Keratinocyte (primary cell): Measurements from ENCODE around the gene ARCN1. TPM values are rescaled to one million over a fixed set of nuclear protein-coding genes. Genes with fewer than 3 reads are reported as not detected.
"Not testable (repeated sequence)": the region's sequence is repeated elsewhere in the genome, so short reads cannot be mapped to it uniquely, and the experiment has no call there.

Source experiments
- DNase-seq: peaks from one replicate; pipeline ENCODE4 v3.0.0-alpha.2; 2011; ENCODE audit warnings: low read depth, missing footprints, low spot score
- FAIRE-seq: peaks from 2 replicates; lab custom pipeline; 2011; peaks lifted over from hg19 to GRCh38; lab: Jason Lieb, UNC
- H2AFZ ChIP-seq: 2 replicates; pipeline ENCODE4 v1.6.0; 2012; ENCODE audit warnings: low read length, control low read depth, inconsistent platforms; ENCODE audit not compliant: control insufficient read depth
- H3K27ac ChIP-seq: 2 replicates; pipeline ENCODE4 v1.5.1; 2011; ENCODE audit warnings: low read length; ENCODE audit not compliant: control insufficient read depth, insufficient read depth
- H3K27me3 ChIP-seq: 3 replicates; pipeline ENCODE4 v1.6.0; 2011; ENCODE audit warnings: low read length; ENCODE audit not compliant: control insufficient read depth, insufficient read depth; ENCODE audit errors: extremely low read depth
- H3K36me3 ChIP-seq, 2 experiments: 2 replicates in 1 of 2; 3 replicates in 1 of 2; pipeline ENCODE4 v1.5.1; 2011; ENCODE audit warnings: low read length in 2 of 2, mild to moderate bottlenecking in 1 of 2; ENCODE audit not compliant: control insufficient read depth in 2 of 2, insufficient read depth in 2 of 2; ENCODE audit errors: extremely low read depth in 1 of 2
- H3K4me1 ChIP-seq: 3 replicates; pipeline ENCODE4 v1.5.1; 2011; ENCODE audit warnings: low read length; ENCODE audit not compliant: control insufficient read depth, insufficient read depth; ENCODE audit errors: extremely low read depth
- H3K4me2 ChIP-seq: 3 replicates; pipeline ENCODE4 v1.6.0; 2011; ENCODE audit warnings: low read depth, low read length; ENCODE audit not compliant: control insufficient read depth, insufficient read depth; ENCODE audit errors: extremely low read depth
- H3K4me3 ChIP-seq, 3 experiments: fragments of 200-600 bp in 1 of 3; sonication (generic) in 1 of 3; 2 replicates in 2 of 3; 3 replicates in 1 of 3; pipeline ENCODE4 v1.5.1; 2011 to 2016; ENCODE audit warnings: low read length in 3 of 3, mild to moderate bottlenecking in 3 of 3, control low read depth in 2 of 3, inconsistent platforms in 1 of 3, low read depth in 1 of 3, mixed read lengths in 1 of 3, mixed run types in 1 of 3, moderate library complexity in 1 of 3; ENCODE audit not compliant: control insufficient read depth in 2 of 3, insufficient read depth in 2 of 3; ENCODE audit errors: extremely low read depth in 1 of 3
- H3K79me2 ChIP-seq: 2 replicates; pipeline ENCODE4 v1.6.0; 2012; ENCODE audit warnings: low read length; ENCODE audit not compliant: control insufficient read depth, insufficient read depth
- H3K9ac ChIP-seq: 3 replicates; pipeline ENCODE4 v1.6.0; 2011; ENCODE audit warnings: low read length; ENCODE audit not compliant: control insufficient read depth, insufficient read depth; ENCODE audit errors: extremely low read depth
- H3K9me1 ChIP-seq: 3 replicates; pipeline ENCODE4 v1.6.0; 2011; ENCODE audit warnings: low read length; ENCODE audit not compliant: control insufficient read depth, insufficient read depth; ENCODE audit errors: extremely low read depth
- H3K9me3 ChIP-seq: 2 replicates; pipeline ENCODE4 v1.5.1; 2012; ENCODE audit warnings: low read depth, low read length; ENCODE audit not compliant: control insufficient read depth
- H4K20me1 ChIP-seq: 3 replicates; pipeline ENCODE4 v1.6.0; 2011; ENCODE audit warnings: low read length; ENCODE audit not compliant: control insufficient read depth, insufficient read depth; ENCODE audit errors: extremely low read depth
- EZH2 ChIP-seq: IDR thresholded peaks from one replicate; pipeline ENCODE4 v1.6.1; 2012; ENCODE audit warnings: inconsistent platforms, mild to moderate bottlenecking, low read length, moderate library complexity
- dilution Hi-C: fragments of 300-500 bp; cut with MboI; formaldehyde crosslinking; loops from one replicate; pipeline ENCODE4 v1.7.0; 2020; ENCODE audit warnings: low sequenced_read_pairs; ENCODE audit not compliant: extremely low pct_ligation_motif_present
- polyA plus RNA-seq, 5 experiments: library from polyadenylated mRNA; depleted of rRNA in 3 of 5; stranded (reverse) in 3 of 5; stranded (forward) in 1 of 5; unstranded in 1 of 5; fragments of >200 nt; gene quantifications; 1 replicate in 1 of 5; 2 replicates in 3 of 5; 3 replicates in 1 of 5; pipeline versions ENCODE4 v1.2.1 to v1.2.3, GENCODE V29; 2011 to 2012; ENCODE audit warnings: missing spikeins in 2 of 5, low read depth in 1 of 5, low replicate concordance in 1 of 5
- TF ChIP-seq, protein P1 (sequence below), 3 experiments: IDR thresholded peaks in 1 of 3; conservative IDR thresholded peaks in 1 of 3; optimal IDR thresholded peaks in 1 of 3; 2 replicates in 2 of 3; 3 replicates in 1 of 3; pipeline versions ENCODE3 to v1.5.1; 2011; ENCODE audit warnings: low read length in 3 of 3, mild to moderate bottlenecking in 3 of 3, moderate library complexity in 2 of 3, control low read depth in 1 of 3, inconsistent platforms in 1 of 3; ENCODE audit not compliant: insufficient read depth in 2 of 3; ENCODE audit errors: extremely low read depth in 1 of 3

Gene ARCN1
- polyA plus RNA-seq, 1 donor (not counting 4 experiments of a cell fraction or from before 2014, with no cell fraction given): 150 TPM

- peaks cover 18% of the 10 kb centered on the region for H3K4me1 ChIP-seq
- H3K27me3 ChIP-seq: no peaks in the 10 kb centered on the region
Measured at GRCh38 chr11:118572981-118573550, 857 bp downstream of the ARCN1 start.

GRCh38 chr11:118574636-118575035 lies 2.4 kb downstream of the ARCN1 start:
- Histone ChIP-seq H2AFZ (no peak overlapping the region), H3K36me3 (peaks cover 2 to 3% of the 10 kb centered on the region in 2 experiments), H3K9me3 (no peaks in the 10 kb centered on the region), H3K4me2 (peak overlapping the region; percentile 80), H3K4me3 (no peak overlapping the region), H3K27ac (no peak overlapping the region), H3K79me2 (peaks cover 72% of the 10 kb centered on the region), H3K9me1 (no peaks in the 10 kb centered on the region), H3K9ac (no peak overlapping the region), H3K27me3 (no peaks in the 10 kb centered on the region), H4K20me1 (peaks cover 5% of the 10 kb centered on the region), H3K4me1 (peaks cover 18% of the 10 kb centered on the region)
- dilution Hi-C loops: no loop called here
- FAIRE-seq: no peak
- TF ChIP-seq EZH2: no peak
- TF ChIP-seq, protein P1, sequence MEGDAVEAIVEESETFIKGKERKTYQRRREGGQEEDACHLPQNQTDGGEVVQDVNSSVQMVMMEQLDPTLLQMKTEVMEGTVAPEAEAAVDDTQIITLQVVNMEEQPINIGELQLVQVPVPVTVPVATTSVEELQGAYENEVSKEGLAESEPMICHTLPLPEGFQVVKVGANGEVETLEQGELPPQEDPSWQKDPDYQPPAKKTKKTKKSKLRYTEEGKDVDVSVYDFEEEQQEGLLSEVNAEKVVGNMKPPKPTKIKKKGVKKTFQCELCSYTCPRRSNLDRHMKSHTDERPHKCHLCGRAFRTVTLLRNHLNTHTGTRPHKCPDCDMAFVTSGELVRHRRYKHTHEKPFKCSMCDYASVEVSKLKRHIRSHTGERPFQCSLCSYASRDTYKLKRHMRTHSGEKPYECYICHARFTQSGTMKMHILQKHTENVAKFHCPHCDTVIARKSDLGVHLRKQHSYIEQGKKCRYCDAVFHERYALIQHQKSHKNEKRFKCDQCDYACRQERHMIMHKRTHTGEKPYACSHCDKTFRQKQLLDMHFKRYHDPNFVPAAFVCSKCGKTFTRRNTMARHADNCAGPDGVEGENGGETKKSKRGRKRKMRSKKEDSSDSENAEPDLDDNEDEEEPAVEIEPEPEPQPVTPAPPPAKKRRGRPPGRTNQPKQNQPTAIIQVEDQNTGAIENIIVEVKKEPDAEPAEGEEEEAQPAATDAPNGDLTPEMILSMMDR (optimal IDR thresholded peaks at IDR 0.05 in 1 of 3, IDR thresholded peaks at IDR 0.05 in 1 of 3, conservative IDR thresholded peaks at IDR 0.05 in 1 of 3; ENCODE audit: extremely low read depth in 1 of 3, insufficient read depth in 2 of 3, low read length in 3 of 3): no peak
- no peak for DNase-seq

More at GRCh38 chr11:118572981-118573550, 857 bp downstream of the ARCN1 start:
- Histone ChIP-seq H3K9me1 (no peaks in the 10 kb centered on the region), H3K9ac (peak overlapping the region; percentile 99), H2AFZ (no peak overlapping the region), H3K79me2 (peaks cover 58% of the 10 kb centered on the region), H4K20me1 (peaks cover 5% of the 10 kb centered on the region), H3K27ac (peak overlapping the region; percentile 81), H3K4me3 (peak overlapping the region; percentile 79 to 98 (median 80)), H3K4me2 (peak overlapping the region; percentile 80), H3K36me3 (peaks cover 2 to 3% of the 10 kb centered on the region in 2 experiments), H3K9me3 (no peaks in the 10 kb centered on the region)
- dilution Hi-C loops: no loop called here
- DNase-seq (no peak), FAIRE-seq (peak; percentile 64)
- TF ChIP-seq, protein P1 (optimal IDR thresholded peaks at IDR 0.05 in 1 of 3, IDR thresholded peaks at IDR 0.05 in 1 of 3, conservative IDR thresholded peaks at IDR 0.05 in 1 of 3; ENCODE audit: extremely low read depth in 1 of 3, insufficient read depth in 2 of 3, low read length in 3 of 3): no peak
- no peak for TF ChIP-seq EZH2

DNA sequence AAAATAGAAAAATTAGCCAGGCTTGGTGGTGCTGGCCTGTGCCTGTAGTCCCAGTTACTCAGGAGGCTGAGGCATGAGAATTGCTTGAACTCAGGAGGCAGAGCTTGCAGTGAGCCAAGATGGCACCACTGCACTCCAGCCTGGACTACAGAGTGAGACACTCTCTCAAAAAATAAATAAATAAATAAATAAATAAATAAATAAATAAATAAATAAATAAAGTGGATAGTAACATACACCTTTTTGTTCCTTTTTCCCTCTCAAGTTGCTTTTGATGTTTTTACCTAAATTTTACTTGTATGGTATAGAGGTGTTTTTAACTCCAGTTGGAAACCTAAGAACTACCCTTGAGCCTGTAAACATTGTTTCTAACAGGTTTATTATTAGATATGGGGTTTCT lies 5.8 kb downstream of the ARCN1 start:
- dilution Hi-C loops, H3K4me2 ChIP-seq, H3K4me3 ChIP-seq, H3K27me3 ChIP-seq, DNase-seq, H4K20me1 ChIP-seq, H3K9ac ChIP-seq, FAIRE-seq, H3K27ac ChIP-seq, H3K36me3 ChIP-seq, H2AFZ ChIP-seq, H3K9me1 ChIP-seq, H3K9me3 ChIP-seq: not testable (repeated sequence)
- Histone ChIP-seq H3K79me2 (peaks cover 89% of the 10 kb centered on the region), H3K4me1 (peaks cover 14% of the 10 kb centered on the region)
